Activated naive CD4-positive, alpha-beta T cell treated with anti-CD3 and anti-CD28 coated beads, Interleukin-2, amount 50 U/mL, for 16 hours (primary cell): ENCODE results near the gene SLC4A11.

ENCODE experiments used
- DNase-seq: peaks from one replicate; pipeline ENCODE4 v3.0.0-alpha.2; 2020

SLC4A11 gene

DNA sequence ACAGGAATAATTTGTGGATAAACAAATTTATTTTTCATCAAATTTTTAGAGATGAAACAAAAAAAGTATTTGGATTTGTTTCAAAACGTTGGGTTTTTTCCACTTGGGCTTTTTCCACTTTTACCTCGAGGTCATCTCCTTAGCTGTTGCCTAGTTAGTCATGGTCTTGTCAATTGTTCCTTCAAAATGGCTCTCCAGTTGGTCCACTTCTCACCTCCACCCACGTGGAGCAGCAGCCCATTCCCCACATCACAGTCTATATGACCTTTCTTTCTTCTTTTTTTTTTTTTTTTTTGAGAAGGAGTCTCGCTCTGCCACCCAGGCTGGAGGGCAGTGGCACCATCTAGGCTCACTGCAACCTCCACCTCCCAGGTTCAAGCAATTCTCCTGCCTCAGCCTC lies 6.7 kb upstream of the SLC4A11 start:
- DNase-seq, result no peak

DNA sequence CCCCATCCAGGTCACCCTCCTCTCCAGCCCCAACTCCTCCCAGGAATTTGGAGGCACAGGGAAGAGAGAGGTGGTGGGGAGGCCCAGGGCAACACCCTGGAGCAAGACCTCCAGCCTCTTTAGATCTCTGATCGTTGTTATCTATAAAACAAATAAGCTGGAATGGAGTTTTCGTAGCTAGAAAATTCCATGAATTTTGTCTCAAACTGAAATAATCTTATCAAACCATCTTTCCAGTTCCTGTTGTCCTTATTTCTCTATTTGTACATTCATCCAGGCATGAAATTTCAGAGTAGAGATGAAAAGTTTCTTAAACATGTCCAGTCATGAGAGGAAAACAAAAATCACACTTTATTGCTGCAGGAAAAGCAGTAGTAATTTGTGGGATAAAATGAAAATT lies 6.2 kb upstream of the SLC4A11 start:
- DNase-seq, result no peak

GRCh38 chr20:3244613-3245012 lies 5.6 kb upstream of the SLC4A11 start:
- no peak for DNase-seq

DNA sequence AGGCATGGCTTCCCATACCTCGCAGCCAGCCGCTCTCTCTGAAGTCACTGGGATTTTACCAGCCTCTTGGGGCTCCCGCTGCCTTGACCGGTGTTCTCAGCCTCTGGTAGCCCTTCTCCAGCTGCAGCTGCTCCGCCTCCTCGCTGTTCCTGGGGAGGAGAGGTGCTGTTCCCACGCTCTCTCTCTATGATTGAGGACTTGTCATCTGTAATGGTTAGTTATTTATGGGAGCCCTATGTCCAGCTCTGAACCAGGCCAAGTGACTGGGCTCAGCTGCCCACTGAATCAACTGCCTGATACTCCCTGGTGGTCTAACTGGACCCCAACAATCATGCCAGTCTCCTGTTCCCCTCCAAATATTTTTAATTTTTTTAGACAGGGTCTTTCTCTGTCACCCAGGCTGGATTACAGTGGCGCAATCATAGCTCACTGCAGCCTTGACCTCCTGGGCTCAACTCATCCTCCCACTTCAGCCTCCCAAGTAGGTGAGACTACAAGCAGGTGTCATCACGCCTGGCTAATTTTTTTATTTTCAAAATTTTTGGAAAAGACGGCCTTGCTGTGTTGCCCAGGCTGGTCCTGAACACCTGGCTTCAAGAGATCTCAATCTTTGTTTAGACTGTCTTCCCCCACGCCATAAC lies 4.8 kb upstream of the SLC4A11 start:
- DNase-seq, result no peak

- DNase-seq, result no peak
These were observed 3.2 kb upstream of the SLC4A11 start for GRCh38 chr20:3242172-3242692.

DNA sequence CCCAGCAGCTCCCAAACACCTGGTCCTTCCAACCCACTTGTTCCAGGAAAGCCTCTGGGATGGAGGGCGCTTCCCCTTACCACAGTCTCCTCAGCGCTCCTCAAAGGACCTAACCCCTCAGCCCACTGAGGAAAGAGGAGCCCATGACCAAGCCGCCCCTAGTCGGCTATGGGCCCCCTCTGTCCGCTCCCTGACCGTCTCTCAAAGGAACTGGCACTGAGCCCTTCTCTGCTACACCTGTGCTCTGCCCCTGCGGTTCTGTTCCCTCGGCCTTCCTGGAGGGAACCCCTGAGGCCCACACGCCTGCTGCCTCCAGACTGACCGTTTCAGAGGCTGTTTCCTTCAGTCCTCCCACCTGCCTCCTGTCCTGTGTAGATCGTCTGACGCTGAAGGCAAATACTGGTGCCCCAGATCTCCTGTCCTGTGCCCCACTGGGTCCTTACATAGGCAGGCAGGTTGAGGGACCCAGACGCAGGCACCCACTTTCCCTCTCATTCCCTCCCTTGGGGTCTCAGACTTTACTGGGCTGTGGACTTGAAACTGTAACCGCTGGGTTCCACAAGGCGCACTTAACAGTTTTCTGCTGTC lies 1.9 kb upstream of the SLC4A11 start:
- DNase-seq, result no peak

DNA sequence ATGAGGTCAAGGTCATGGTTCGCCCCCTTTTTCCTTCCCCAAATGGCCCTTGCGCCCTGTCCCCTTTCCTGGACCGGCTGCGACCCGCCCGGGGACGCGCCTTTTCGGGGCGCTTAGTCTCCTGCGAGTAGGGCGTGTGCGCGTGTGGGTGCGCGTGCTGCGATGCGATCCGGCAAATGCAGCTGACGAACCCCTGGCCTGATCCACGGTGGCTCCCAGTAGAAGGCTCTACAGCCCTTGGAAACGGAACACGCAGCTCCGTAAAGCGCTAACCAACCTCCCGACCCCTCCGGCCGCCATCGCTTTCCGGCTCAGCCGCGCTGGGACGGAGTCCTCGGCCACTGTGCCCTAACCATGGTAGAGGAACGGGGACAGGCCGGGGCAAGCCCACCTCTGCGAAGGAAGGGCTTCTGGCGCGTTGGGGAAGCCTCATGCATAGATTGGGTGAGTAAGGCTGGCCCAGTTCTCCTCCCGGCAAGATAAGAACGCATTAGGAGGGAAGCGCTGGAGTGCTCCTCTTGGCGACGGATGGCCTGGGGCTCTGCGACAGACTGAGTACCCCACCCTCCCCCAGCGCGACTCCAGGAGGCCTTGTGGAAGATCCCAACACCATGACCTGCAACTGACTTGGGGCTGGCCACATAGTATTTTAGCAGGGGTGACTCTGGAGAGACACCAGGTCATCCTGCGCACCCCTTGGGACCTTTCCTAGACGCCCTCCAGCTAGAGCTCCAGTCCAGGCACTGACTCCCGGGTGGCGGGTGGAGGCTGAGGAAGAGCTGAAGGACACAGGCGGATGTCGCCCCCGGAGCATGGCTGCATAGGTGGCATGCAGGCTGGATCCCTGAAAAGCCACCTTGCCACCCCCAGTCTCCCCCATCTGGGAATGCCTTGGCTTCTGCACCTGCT lies 1.1 kb upstream of the SLC4A11 start:
- no peak for DNase-seq

GRCh38 chr20:3238616-3239025 lies 369 bp downstream of the SLC4A11 start:
- DNase-seq, result peak; percentile 54

- no peak for DNase-seq
These were observed 903 bp downstream of the SLC4A11 start for GRCh38 chr20:3237958-3238615.

DNA sequence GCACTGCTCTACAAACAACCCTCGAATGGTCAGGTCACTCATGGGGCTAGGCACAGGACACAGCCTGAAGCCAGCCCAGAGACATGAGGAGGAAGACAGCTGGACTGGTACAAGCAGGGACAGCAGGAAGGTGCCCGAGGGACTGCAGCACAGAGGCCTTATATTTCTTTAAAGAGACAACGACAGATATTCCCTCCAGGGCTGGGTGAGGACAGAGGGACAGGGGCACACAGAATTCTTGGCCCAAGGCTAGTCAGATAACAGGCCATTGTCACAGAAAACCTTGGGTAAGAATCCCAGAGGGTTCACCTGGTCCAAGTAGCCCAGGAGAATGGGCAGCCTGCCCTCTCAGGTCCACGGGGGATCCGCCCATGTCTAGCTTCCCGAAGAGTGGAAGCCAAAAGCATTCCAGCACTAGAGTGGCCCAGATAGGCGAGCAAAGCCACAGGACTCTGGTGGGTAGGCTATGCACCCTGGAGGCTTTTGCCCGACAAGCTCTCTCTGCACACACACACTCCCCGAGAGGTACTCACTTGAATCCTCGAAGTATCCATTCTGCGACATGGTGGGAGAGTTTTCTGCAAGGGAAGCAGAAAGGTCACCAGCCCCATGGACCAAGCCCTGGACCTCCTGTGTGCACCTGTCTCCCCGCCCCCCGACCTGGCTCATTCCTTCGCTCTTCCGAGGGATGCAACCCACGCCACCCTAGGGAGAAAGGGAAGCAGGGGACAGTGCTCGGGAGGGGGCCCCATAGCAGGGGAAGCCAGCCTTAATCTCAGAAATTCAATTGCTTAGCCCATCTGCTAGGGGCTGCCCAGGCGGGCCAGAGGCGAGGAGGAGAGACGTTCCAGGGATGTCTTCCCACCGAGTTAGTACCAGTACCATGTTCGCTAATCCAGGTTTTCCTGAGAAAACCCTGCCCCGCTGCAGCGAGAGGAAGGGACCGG lies 1.7 kb downstream of the SLC4A11 start:
- DNase-seq, result no peak

- DNase-seq, result no peak
These were observed 3.2 kb downstream of the SLC4A11 start for GRCh38 chr20:3235666-3236324.

- no peak for DNase-seq
These were observed 4.9 kb downstream of the SLC4A11 start for GRCh38 chr20:3233991-3234498.

DNA sequence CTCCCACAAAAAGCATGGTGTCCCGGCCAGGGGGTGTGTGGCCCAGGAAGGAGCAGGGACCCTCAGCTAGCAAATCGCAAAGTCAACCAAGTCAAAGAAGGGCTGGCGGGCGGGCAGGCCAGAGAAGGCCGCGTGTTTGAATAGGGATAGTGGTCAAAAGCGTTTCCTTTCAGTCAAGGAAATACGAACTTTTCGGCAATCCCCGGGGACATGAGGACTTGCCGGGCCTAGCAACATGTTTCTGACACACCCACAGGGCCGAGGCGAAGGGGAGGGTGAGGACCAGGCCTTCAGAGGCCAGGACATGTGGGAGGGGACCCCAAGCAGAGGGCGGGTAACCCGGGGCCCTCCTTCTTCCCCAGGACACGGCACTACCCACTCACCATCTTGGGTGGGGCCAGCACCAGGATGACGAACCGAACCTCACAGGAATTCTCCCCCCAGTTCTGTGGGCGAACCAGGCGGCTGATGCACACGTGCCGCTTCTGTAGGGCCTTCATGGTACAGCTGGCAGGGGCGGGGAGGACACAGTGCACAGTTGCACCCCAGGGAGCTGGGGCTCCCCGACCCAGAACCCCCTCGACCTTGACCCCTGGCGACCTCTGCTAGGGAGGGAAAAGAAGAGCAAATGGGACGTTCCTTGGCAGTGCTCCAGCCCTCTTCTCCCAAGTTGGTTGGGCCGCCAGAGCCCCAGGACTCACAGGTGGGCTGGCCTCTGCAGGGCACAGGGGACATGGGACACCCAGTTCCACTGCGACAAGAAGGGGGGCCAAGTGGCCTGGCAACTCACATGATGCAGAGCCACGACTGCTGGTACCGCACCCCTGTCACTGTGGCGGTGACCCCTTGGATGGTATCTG lies 5.6 kb downstream of the SLC4A11 start:
- no peak for DNase-seq

DNA sequence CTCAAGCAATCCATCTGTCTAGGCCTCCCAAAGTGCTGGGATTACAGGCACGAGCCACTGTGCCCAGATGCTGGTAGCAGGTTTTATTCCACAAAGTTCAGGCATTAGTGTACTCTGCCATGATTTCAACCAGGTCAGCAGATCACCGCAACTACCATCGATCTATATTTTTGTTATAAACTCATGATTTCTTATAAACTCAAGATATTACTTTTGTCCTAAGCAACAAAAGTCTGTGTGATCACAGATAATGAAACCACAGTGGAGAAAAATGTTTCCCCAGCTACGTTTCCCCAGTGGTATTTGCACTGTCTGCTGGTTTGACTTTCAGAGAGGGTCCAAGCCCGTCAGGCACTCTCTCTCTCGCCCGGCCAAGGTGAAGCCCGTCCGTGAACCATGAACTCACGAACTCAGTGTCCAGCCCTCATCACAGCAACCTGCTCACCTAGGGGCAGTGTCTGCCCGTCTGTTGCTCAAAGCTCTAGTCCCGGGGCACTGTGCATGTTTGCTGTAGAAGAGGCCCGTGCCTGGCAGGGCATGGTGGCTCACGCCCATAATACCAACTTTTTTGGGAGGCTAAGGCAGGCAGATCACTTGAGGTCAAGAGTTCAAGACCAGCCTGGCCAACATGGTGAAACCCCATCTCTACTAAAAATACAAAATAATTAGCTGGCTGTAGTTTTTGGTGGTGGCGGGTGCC lies 7.0 kb downstream of the SLC4A11 start:
- no peak for DNase-seq

DNA sequence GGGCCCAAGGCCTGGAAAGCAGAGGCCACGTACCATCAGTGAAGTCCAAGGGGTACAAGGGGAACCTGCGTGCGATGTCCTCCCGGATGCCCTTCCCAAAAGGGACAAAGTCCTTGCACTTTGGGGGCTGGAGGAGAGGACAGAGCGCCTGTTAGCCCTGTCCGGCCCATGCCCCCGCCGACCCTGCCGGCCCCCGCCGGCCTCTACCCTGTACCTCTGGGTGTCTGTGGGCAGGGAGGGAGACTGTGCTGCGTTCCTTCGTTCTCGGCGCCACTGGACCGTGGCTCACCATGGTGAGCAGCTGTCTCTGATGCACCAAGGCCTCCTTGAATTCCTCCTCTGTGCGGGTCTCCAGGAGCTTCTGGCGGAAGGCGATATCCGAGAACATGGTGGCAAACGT lies 7.9 kb downstream of the SLC4A11 start:
- DNase-seq, result no peak

DNA sequence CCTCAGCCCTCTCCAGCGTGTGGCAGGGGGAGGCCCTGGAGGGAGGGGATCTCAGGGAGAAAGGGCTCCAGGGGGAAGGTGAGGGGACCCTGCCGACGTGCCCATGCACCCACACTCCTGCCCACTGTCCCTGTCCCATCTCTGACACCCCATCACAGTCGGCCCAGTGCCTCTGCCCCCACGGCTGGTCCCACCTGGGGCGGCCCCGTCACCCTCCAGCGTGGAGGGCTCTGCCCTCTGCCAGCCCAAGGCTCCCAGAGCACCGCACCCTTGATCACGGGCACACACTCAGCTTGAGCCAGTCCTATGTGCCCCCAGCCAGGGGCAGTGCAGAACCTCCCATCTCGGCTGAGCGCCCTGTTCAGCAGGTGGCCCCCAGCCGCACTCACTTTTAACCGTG lies 9.2 kb downstream of the SLC4A11 start:
- DNase-seq, result no peak

DNA sequence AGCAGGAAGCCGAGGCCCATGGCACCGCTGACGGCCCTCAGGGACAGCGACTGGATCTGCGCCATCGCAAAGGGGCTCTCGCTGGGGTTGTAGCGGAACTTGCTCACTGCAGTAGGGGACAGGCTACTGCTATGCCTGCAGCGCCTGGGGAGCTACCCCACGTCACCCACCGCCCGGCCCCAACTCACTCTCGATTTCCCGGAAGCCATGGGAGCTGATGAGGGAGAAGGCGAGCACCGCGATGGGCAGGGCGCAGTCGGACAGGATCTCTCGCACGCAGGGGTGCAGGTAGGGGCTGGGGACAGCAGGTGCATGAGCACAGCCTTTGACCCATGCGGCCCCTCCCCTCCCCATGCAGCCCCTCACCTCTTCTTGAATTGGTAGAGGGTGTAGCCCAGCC lies 9.8 kb downstream of the SLC4A11 start:
- no peak for DNase-seq

DNA sequence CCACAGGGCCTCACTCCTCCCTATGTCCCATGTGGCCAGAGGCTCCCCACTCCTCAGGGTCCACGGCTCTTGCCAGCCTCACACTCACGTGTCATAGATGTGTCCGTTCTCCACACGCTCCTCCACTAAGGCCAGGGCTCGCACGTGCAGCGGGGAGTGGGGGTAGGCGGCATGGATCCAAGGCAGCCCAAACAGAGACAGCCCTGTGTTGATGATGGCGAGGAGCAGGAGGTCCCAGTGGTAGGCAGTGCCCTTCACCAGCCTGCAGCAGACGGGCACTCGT lies 10.3 kb downstream of the SLC4A11 start:
- DNase-seq, result no peak

GRCh38 chr20:3227936-3228749 lies 10.8 kb downstream of the SLC4A11 start:
- no peak for DNase-seq
